ENCODE data around the gene GAL3ST1. TPM values are rescaled to one million over a fixed set of nuclear protein-coding genes. Genes with fewer than 3 reads are reported as not detected.

GAL3ST1 gene
- total RNA-seq, 1 experiment from 2014 or later, result 8.9 TPM

- CTCF ChIA-PET, result no interaction called here
- Mint-ChIP-seq H3K27me3 (ENCODE audit: insufficient read depth, unreplicated experiment) (no peaks in the 10 kb centered on the region), H3K36me3 (ENCODE audit: insufficient read depth, unreplicated experiment) (no peaks in the 10 kb centered on the region), H3K9me3 (ENCODE audit: unreplicated experiment) (no peaks in the 10 kb centered on the region), H3K4me1 (ENCODE audit: low read depth, unreplicated experiment) (no peaks in the 10 kb centered on the region), H3K4me3 (ENCODE audit: unreplicated experiment) (no peak overlapping the region), H3K27ac (ENCODE audit: unreplicated experiment) (no peak overlapping the region)
- Histone ChIP-seq H3K4me1 (peaks cover 7% of the 10 kb centered on the region), H3K36me3 (ENCODE audit: control insufficient read depth, insufficient read depth, low read length) (no peaks in the 10 kb centered on the region), H3K4me3 (ENCODE audit: low read depth, low read length) (no peak overlapping the region), H3K9me3 (no peaks in the 10 kb centered on the region), H3K27me3 (replicated peaks; ENCODE audit: control insufficient read depth, insufficient read depth, low read length) (no peaks in the 10 kb centered on the region)
- BruUV-seq (replicated peaks), result no TSS peak
- no peak for DNase-seq
- intact Hi-C loops (cut with micrococcal nuclease; ENCODE audit: unreplicated experiment), result no loop called here
- POLR2A ChIA-PET, result no interaction called here
- TF ChIP-seq CTCF (IDR thresholded peaks at IDR 0.05; ENCODE audit: insufficient read depth in 1 of 2, low read depth in 1 of 2, low read length in 1 of 2, severe bottlenecking in 1 of 2, unreplicated experiment in 1 of 2), result no peak
These were observed 26.5 kb upstream of the GAL3ST1 start for GRCh38 chr22:30600921-30601320.

GRCh38 chr22:30598986-30599385, 24.5 kb upstream of the GAL3ST1 start:
- intact Hi-C loops (cut with micrococcal nuclease; ENCODE audit: unreplicated experiment), result no loop called here
- H3K27me3 ChIP-seq (replicated peaks; ENCODE audit: control insufficient read depth, insufficient read depth, low read length), result no peaks in the 10 kb centered on the region
- ChIA-PET POLR2A (no interaction called here), CTCF (no interaction called here)
- TF ChIP-seq CTCF (IDR thresholded peaks at IDR 0.05; ENCODE audit: insufficient read depth in 1 of 2, low read depth in 1 of 2, low read length in 1 of 2, severe bottlenecking in 1 of 2, unreplicated experiment in 1 of 2), result no peak
- Mint-ChIP-seq H3K27ac (ENCODE audit: unreplicated experiment) (no peak overlapping the region), H3K9me3 (ENCODE audit: unreplicated experiment) (no peaks in the 10 kb centered on the region), H3K36me3 (ENCODE audit: insufficient read depth, unreplicated experiment) (no peaks in the 10 kb centered on the region), H3K27me3 (ENCODE audit: insufficient read depth, unreplicated experiment) (no peaks in the 10 kb centered on the region), H3K4me3 (ENCODE audit: unreplicated experiment) (no peak overlapping the region), H3K4me1 (ENCODE audit: low read depth, unreplicated experiment) (no peaks in the 10 kb centered on the region)
- H3K36me3 ChIP-seq (ENCODE audit: control insufficient read depth, insufficient read depth, low read length), result no peaks in the 10 kb centered on the region
- H3K4me1 ChIP-seq, result no peaks in the 10 kb centered on the region
- no peaks in the 10 kb centered on the region for H3K9me3 ChIP-seq
- no peak for DNase-seq
- no peak overlapping the region for H3K4me3 ChIP-seq (ENCODE audit: low read depth, low read length)
- BruUV-seq (replicated peaks), result no TSS peak

- H3K27ac Mint-ChIP-seq (ENCODE audit: unreplicated experiment), result no peak overlapping the region
- no peak for DNase-seq
- ChIA-PET POLR2A (interaction anchor here (0.6 kb wide), 2 partner anchors 11 to 31 kb away, joined by 3 read pairs; partner anchors contain the start of gene TCN2), CTCF (interaction anchor here (1.1 kb wide), 1 partner anchor 9 kb away, joined by 3 read pairs; no protein-coding TSS in a partner anchor)
- no peaks in the 10 kb centered on the region for H3K27me3 ChIP-seq (replicated peaks; ENCODE audit: control insufficient read depth, insufficient read depth, low read length)
- intact Hi-C loops (cut with micrococcal nuclease; ENCODE audit: unreplicated experiment), result no loop called here
- BruUV-seq (replicated peaks), result no TSS peak
- H3K36me3 Mint-ChIP-seq (ENCODE audit: insufficient read depth, unreplicated experiment), result no peaks in the 10 kb centered on the region
- no peaks in the 10 kb centered on the region for H3K9me3 Mint-ChIP-seq (ENCODE audit: unreplicated experiment)
- no peaks in the 10 kb centered on the region for H3K4me1 Mint-ChIP-seq (ENCODE audit: low read depth, unreplicated experiment)
- no peaks in the 10 kb centered on the region for H3K9me3 ChIP-seq
- H3K4me1 ChIP-seq, result no peaks in the 10 kb centered on the region
- no peak overlapping the region for H3K4me3 Mint-ChIP-seq (ENCODE audit: unreplicated experiment)
- no peak for TF ChIP-seq CTCF (IDR thresholded peaks at IDR 0.05; ENCODE audit: insufficient read depth in 1 of 2, low read depth in 1 of 2, low read length in 1 of 2, severe bottlenecking in 1 of 2, unreplicated experiment in 1 of 2)
- H3K4me3 ChIP-seq (ENCODE audit: low read depth, low read length), result no peak overlapping the region
- H3K27me3 Mint-ChIP-seq (ENCODE audit: insufficient read depth, unreplicated experiment), result peaks cover 4% of the 10 kb centered on the region
- H3K36me3 ChIP-seq (ENCODE audit: control insufficient read depth, insufficient read depth, low read length), result no peaks in the 10 kb centered on the region
These were observed 22.4 kb upstream of the GAL3ST1 start for GRCh38 chr22:30596886-30597285.
